ENCODE results near the gene FN3KRP.

The FN3KRP gene, protein sequence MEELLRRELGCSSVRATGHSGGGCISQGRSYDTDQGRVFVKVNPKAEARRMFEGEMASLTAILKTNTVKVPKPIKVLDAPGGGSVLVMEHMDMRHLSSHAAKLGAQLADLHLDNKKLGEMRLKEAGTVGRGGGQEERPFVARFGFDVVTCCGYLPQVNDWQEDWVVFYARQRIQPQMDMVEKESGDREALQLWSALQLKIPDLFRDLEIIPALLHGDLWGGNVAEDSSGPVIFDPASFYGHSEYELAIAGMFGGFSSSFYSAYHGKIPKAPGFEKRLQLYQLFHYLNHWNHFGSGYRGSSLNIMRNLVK

DNA sequence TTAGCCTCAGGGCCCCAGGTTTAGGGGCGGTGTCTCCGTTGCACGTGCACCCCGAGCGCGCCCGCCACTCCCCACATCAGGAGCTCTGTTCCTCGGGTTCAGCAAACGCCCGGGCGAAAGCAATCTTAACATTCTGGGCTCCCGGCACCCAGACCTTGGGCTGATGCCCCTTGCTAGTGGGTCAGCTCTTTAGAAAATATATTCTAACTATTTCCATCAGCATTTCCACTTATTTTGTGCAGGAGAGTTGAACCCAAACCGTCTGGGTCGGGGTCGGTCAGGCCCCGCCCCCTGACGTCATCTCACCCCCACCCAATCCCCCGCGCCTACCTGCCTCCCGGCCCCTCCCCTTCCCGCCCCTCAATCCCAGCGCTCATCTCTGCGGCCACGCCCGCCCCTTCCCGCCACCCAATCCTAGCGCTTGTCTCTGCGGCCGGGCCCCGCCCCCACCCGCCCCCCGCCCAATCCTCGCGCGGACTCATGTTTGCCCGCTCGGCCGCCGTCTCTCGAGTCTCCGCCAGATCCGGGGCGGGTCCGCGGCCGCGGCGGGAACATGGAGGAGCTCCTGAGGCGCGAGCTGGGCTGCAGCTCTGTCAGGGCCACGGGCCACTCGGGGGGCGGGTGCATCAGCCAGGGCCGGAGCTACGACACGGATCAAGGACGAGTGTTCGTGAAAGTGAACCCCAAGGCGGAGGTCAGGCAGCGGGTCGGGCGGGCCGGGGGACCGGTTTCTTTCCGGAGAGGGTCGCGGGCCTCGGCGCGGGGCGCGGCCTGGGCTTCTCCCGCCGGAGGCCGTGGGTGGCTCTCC, at the start of gene FN3KRP:
Gene FN3KRP (plus strand): TSS at position 504 of the 808 bp plus-strand sequence. CDS start 50 bp downstream, at position 554.
- DNase-seq = peak; percentile 15 to 61

DNA sequence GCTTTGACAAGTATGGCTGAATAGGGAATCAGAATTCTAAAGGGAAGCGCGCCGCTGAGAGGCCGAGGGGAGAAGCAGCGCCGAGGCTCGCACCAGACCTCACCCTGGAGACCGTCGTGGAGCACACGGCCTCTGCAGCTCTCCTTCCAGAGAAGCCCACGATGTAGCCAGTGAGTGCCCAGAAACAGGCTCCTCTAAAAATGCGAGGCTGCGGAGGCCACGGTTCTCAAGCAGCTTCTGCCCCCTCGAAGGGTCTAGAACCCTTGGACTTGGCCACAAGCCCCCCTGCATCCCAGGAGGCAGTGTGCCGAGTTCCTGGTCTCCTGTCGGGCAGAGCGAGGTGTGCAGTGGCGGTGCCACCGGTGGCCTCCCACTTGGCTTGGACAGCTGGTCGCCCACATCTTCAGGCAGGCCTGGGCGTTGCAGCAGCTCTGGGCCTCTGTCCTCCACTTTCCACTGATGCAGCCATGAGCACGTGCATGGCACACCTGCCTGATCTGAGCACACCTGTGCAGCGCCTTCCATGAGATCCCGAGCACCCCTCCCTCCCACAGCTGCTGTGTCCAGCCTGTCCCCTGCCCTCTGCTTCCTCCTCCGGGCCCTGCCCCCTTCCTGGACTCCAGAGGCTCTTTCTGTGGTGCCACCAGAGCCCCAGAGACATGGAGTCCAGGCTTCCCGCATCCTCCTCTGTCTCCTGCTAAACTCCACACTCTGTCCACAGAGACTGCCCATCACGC, 49.4 kb upstream of the FN3KRP start:
- no peak for DNase-seq

DNA sequence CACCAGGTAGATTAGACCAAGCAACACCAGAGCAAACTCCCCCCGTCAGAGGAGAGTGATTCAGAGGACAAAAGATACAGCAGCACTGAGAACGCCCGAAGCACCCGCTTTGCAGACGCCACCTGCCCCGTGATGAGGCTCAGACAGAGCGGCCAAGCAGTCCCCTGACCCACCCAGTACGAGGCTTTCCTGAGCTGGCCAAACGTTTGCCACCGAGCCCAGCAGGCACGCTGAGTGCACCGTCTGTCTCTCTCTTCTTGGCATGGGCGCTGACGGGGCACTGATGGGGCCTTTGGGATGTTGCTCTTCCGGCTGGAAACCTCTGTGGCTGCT, 48.9 kb upstream of the FN3KRP start:
- DNase-seq = no peak

DNA sequence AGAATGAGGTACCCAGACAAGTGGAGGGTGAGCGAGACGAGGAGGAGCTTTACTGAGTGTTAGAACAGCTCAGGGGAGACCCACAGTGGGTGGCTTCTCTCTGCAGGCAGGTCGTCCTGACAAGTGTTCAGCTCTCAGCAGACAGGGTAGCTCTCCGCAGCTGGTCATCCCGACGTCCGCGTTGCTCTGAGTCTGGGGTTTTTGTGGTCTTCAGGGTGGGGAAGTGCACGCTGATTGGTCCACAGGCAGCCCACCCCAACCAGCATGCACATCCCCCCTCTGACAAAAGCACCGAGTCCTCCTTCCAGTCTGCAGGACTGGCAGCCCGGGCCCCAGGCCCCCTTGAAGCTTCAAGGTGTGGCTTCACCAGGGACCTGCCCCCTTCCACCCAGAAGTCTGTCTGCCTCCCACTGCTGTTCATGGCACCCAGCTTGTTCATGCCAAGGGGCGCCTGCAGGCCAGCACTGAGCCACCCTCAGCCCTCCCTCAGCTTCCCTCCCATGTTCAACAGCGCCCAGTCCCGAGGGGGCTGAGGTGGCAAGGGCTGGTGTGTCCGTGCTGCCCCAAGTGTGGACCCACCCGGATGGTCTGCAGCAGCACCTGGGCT, 48.4 kb upstream of the FN3KRP start:
- no peak for DNase-seq

DNA sequence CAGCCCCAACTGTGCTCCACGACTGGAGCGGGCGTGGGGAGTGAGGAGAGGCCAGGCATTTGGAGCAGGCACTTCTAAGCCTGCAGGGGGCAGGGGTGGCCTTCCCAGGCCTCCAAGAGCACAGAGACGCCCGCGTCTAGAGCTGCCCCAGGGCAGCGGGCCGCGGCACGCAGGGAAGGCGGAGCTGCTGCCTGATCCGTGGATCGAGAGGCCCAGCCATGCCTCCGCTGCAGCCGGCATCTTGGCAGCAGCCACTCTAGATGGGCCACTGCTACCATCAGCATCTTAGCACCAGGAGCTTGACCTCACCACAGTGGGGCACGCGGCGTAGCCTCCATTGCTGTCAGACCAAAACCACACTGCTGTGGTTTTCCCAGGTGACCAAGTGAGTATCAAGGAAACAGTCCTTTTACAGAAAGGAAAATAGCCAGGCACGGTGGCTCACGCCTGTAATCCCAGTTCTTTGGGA, 47.8 kb upstream of the FN3KRP start:
- peak in 1 of 2 experiments; percentile 5 for DNase-seq

DNA sequence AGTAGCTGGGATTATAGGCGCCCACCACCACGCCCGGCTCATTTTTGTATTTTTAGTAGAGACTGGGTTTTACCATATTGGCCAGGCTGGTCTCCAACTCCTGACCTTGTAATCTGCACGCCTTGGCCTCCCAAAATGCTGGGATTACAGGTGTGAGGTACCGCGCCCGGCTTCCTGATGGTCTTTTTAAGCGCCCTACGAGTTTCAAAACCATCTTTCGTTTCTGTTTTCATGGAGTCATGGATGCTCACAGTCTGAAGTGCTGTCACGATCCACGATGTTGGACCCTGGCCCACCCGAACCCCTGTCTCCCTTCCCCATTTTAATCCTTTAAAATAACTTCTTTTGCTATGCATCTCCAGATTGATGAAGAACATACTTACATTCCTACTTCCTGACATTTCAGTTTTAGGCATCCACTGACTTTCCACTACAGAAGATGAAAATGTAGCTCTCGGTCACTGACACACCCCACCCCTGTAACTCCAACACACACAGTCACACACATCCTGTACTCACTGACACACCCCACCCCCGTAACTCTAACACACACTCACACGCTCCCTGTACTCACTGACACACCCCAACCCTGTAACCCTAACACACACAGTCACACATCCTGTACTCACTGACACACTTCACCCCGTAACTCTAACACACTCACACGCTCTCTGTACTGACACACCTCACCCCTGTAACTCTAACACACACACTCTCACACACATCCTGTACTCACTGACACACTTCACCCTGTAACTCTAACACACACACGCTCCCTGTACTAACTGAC, 45.6 kb upstream of the FN3KRP start:
- no peak for DNase-seq

DNA sequence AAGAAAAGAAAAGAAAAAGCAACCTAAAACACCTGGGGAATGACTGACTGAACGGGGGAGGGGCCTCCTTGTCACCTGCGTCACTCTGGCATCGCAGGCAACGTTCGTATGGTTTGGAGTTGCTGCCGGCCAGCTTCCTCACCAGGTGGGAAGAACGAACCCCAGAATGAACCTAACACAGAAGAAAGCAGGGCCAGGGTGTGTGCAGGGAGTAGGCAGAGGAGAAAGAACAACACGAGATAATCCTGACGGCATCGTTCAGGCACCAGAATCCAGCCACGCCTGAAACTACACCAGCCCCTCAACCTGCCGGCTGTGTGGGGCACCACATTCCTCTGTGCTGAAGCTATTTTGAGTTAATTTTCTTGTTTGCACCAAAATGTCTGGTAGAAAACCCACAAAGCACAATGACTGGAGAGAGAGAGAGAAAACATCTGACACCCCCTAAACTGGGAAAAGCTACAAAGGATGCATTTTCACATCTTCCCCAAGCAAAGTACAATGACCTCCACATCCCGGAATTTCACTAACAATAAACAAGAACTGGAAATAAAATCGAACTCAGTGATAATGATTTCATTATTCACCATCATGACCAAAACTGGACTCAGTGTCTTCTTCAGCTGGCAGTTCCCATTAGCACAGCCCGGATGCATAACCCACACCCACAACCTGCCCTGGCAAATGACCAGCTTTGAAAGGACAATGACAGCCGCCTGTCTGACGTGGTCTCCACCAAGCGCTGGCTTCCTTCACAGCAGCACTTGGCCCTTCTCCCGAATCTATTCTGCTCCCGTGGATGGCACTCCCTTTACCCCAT, 41.6 kb upstream of the FN3KRP start:
- no peak for DNase-seq

DNA sequence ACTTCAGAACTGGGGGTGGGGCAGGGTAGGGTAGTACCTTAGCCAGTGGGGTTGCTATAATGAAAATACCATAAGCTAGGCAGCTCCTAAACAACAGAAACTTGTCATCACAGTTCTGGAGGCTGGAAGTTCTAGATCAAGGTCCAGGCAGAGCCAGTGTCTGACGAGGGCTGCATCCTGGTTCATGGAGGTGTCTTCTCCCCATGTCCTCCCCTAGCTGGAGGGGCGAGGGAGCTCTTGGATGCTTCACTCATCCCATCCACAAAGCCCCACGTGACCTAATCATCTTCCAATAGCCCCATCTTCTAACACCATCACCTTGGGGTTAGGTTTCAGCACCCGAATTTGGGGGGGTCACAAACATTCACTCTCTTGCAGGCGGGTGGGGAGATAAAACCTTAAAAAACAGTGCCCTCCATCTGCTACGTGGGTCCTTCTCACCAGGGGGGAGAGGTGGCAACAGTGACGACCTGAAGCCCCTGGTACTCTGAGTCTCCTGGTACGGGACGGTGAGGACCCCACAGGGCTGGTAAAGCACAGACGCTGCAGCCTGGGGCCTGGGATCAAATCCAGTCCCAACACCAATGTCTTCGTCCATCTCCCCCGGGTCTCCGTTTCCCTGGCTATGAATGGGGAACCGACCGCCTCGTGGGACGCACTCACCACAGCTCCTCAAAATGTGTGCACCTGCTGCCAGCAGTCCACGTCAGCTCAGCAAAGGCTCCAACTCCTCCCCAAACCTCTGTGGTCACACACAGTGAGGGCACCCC, 40.8 kb upstream of the FN3KRP start:
- no peak for DNase-seq

DNA sequence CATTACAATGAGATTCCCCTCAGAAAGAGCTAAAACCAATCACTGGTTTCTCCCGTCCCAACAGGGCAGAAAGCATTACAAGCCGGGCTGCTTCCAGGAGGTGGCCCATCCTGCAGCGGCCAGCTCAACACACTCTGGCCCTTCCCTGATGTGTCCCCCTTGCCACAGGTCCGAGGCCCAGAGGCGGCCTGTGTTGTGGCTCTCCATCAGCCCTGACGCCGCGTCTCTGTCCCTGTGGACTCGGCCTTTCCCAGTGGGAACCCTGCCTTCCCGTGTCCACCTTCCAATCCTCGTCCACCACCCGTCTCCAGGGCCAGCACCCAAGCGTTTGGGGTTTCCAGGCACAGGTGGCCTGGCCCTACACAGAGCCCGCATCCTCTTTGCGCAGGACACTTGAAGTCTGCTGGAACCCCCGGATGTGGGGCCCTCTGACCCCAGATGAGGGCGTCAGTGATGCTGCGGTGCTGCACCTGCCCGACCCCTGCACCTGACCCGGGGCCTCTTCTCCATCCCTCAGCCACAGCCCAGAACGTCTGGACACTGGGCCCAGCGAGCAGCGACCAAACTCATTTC, 39.1 kb upstream of the FN3KRP start:
- no peak for DNase-seq

DNA sequence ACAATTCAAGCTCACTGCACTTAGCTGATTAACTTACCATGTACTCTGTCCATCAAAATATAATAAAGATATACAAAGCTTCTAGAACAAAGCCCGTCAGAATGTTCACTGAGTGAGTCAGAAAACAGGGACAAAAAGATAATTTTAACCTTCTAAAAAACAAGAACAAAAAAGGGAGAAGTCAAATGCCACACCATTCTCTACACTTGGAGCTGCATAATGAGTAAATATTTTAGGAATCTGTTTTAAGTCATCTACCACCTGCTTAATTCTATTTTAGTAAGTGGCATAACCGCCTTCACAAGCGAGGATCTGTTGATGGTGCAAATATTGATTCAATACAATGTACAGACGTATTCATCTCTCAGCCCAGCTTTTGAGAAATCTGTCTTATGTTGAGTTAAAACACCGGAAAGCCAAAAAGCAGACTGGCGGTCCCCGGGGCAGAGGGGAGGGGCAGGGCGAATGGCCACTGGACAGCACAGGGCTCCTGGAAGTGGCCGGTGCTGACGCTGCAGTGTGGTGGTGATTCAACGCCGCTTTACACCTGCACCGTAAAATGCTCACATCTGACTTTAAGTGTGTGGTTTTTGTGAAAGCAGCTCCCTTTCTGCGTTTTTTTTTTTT, 38.1 kb upstream of the FN3KRP start:
- DNase-seq = no peak

DNA sequence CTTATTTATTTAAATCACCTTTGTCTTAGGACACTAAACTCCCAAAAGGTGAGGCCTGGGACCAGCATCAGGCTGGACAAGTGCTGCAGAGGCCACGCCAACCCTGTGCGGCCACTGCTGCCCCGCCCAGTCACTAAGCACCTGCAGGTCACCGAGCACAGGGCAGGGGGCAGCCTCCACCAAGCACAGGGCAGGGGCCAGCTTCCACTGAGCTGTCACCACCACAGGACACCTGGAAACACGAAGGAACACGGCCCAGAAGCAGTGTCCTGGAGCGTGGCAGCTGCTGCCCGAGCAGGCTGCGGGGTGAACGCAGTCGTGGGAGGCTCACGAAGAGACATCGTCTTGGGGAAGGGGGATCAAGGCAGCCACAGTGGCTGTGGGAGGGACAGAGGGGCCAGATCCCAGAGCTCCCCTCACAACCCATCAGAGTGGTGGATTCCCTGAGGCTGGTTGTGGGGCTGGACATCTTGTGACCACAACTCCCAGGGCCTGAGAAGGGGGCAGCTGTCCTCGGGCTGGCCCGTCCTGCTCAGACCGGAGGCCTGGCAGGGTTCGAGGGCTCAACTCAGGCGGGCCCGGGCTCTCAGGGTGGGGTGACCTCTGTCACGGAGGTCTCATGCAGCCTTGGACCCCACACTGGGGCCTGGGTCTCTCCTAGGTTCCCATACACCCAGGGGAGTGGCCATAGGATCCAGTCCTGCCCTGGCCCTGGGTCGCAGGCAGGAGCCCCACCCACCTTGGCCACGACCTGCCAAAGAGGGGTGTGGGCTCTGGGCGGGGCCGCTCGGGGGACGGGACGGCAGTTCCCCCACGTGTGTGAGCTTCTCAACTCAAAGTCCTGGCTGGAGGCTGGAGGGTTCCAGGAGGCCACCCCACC, 36.7 kb upstream of the FN3KRP start:
- no peak for DNase-seq

DNA sequence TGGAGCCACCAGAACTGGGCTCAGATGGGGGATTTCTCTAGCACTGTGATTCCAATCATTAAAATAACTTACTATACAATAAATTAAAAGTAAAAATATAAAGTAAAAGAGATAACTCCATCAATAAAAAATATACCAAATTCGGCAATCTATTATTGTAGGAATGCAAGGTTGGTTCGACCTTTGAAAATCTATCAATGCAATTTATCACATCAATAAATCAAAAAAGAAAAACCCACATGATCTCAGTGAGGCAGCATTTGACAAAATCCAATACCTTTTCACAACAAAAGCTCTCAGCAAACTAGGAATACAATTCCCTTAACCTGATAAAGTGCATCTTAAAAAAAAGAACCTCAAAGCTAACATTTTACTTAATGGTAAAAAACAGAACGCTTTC, 35.0 kb upstream of the FN3KRP start:
- no peak for DNase-seq

DNA sequence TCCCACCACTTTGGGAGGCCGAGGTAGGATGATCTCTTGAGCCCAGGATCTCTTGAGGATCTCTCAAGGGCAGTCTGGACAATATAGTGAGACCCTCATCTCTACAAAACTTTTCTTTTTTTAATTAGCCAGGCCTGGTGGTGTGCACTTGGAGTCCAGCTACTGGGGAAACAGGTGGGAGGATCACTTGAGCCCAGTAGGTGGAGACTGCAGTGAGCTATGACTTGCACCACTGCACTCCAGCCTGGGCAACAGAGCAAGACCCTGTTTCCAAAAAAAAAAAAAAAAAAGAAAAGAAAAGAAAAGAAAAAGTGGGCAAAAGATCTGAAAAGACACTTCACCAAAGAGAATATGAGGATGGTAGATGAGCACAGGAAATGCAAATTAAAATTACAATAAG, 33.0 kb upstream of the FN3KRP start:
- no peak for DNase-seq

DNA sequence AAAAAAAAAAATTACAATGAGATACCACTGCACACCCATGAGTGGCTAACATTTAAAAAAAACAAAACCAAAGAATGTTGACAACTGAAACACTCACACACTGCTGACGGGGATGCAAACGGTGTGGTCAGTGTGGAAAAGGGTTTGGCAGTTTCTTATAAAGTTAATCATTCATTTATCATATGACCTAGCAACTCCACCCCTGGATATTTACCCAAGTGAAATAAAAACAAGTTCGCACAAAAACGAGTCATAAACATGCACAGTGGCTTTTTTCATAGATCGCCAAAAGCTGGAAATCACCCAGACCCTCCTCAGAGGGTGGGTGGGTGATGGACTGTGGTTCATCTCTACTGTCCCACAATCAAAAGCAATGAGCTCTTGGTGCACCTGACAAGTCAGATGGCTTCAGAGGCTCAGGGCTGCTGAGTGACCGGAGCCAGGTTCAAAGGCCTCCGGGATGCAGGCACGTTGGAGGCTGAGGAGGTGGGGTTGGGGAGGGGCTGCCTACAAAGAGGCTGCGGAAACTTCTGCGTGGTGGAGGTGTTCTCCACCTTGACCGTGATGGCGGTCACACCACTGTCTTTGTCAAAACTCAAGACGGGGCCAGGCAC, 32.2 kb upstream of the FN3KRP start:
- DNase-seq = no peak

DNA sequence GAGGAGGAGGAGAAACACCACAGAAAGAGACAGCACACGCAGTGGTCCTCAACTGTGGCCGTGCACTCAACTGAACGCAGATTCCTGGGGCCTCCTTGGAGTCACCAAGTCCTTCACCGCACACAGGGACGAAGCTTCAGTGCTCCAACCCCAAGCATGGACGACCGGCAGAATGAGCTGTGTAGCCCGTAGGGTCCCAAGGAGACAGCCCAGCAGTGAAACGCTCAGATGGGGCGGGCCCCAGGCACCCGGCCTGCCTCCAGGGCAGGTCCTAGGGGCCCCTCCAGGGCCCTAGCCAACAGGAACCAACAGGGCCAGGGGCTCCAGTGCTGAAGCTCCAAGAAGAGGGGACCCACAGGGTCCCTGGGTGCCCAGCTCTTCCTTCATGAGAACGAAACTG, 31.2 kb upstream of the FN3KRP start:
- no peak for DNase-seq

DNA sequence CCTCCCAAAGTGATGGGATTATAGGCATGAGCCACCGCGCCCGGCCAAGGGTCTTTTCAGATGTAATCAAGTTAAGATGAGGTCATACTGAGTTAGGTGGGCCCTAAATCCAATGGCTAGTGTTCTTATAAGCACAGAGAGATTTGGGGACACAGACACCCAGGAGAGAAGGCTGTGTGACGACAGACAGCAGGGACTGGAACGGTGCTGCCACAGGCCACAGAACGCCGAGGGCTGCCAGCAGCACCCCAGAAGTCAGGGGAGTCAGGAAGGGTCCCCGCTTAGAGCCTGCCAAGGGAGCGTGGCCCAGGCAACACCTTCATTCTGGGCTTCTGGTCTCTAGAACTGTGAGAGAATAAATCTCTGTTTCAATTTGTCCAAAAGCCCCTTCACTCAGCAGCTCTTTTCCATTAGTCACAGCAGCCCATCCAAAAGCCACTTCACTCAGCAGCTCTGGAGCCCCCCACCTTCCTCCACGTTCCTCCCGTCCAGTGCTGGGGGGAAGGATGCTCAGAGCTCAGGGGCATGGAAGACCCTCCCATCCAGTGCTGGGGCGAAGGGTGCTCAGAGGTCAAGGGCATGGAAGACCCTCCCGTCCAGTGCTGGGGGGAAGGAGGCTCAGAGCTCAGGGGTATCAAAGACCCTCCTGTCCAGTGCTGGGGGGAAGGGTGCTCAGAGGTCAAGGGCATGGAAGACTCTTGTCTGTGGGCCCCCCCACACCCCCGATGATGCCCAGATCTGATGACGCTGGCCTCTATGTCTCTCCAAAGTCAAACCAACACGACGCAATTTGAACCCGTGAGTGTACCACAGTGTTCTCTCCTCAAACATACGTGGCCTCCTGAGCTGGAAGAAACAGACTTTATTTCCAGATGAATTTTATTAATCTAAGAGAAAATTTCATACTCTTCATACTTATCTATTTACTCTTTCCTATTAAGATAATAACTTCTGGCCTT, 29.9 kb upstream of the FN3KRP start:
- no peak for DNase-seq

DNA sequence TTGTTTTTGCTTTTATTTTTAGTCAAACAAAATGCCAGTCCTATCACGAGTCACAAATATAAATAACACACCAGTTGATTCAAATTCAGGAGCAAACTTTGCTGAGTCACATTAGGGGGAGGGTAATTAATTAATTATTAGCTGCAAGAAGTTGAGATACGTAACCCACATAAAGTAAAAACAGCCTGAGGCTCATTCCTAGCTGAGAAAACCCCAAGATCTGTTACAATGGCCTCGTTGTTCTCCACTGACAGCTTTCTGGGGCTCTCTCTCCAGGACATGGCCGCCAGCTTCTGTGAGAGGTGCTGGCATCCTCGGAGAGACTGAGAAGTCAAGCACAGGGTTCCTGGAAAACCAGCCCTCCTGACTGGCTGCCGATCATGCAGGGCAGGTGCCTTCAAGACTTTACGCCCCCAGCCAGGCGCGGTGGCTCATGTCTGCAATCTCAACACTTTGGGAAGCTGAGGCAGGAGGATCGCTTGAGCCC, 29.1 kb upstream of the FN3KRP start:
- no peak for DNase-seq
